SK-N-SH (cell line): Measurements from ENCODE around the gene PPP1R2B. TPM values are rescaled to one million over a fixed set of nuclear protein-coding genes. Genes with fewer than 3 reads are reported as not detected.

Experiments
- CTCF ChIA-PET: fragments of 300-600, 350-600 bp; formaldehyde crosslinking; extraction: SDS; loops from one replicate; lab custom pipeline; 2021; lab: Yijun Ruan, JAX
- POLR2A ChIA-PET: fragments of 350-600 bp; sonication (Branson Sonifier 250); formaldehyde crosslinking; extraction: SDS; loops from one replicate; lab custom pipeline; 2020; ENCODE audit warnings: antibody characterized with exemption, inconsistent platforms; lab: Yijun Ruan, JAX
- DNase-seq: peaks from one replicate; pipeline ENCODE4 v3.0.0; 2012
- H2AFZ ChIP-seq: fragments of 200-600 bp; sonication (generic); 2 replicates; pipeline ENCODE4 v1.8.1; 2016; ENCODE audit warnings: antibody characterized with exemption, mild to moderate bottlenecking, low read depth
- H3F3A ChIP-seq: fragments of 200-600 bp; sonication (generic); replicated peaks from 2 replicates; pipeline ENCODE3; 2016; ENCODE audit warnings: antibody characterized with exemption, mild to moderate bottlenecking; ENCODE audit not compliant: insufficient read depth
- H3K27ac ChIP-seq, 2 experiments: fragments of 200-500 bp in 1 of 2; fragments of 200-600 bp in 1 of 2; sonication (Bioruptor generic) in 1 of 2; sonication (generic), shearing (Covaris generic) in 1 of 2; 2 replicates each; pipeline versions ENCODE4 v1.5.1 to v1.6.1; 2014 to 2016; ENCODE audit warnings: low read depth in 2 of 2, inconsistent platforms in 1 of 2, low read length in 1 of 2, mild to moderate bottlenecking in 1 of 2, mixed read lengths in 1 of 2
- H3K27me3 ChIP-seq: fragments of 200-600 bp; sonication (generic), shearing (Covaris generic); 2 replicates; pipeline ENCODE4 v1.6.1; 2016; ENCODE audit warnings: mixed run types; ENCODE audit not compliant: insufficient read depth
- H3K36me3 ChIP-seq, 2 experiments: fragments of 200-500 bp in 1 of 2; fragments of 200-600 bp in 1 of 2; sonication (Bioruptor generic) in 1 of 2; sonication (generic) in 1 of 2; replicated peaks in 1 of 2; 2 replicates each; pipeline versions ENCODE3 to v1.5.1; 2014 to 2016; ENCODE audit warnings: low read length in 1 of 2, mild to moderate bottlenecking in 1 of 2; ENCODE audit not compliant: insufficient read depth in 2 of 2, control insufficient read depth in 1 of 2
- H3K4me1 ChIP-seq, 2 experiments: fragments of 200-500 bp in 1 of 2; fragments of 200-600 bp in 1 of 2; sonication (Bioruptor generic) in 1 of 2; sonication (generic), shearing (Covaris generic) in 1 of 2; 2 replicates each; pipeline versions ENCODE4 v1.5.1 to v1.6.1; 2014 to 2016; ENCODE audit warnings: low read depth in 1 of 2, low read length in 1 of 2, mixed run types in 1 of 2; ENCODE audit not compliant: insufficient read depth in 2 of 2, control insufficient read depth in 1 of 2
- H3K4me2 ChIP-seq: fragments of 200-600 bp; sonication (generic), shearing (Covaris generic); 2 replicates; pipeline ENCODE4 v1.6.1; 2017; ENCODE audit warnings: mixed run types
- H3K4me3 ChIP-seq, 2 experiments: fragments of 200-500 bp in 1 of 2; fragments of 200-600 bp in 1 of 2; sonication (Bioruptor generic) in 1 of 2; sonication (generic), shearing (Covaris generic) in 1 of 2; 2 replicates each; pipeline versions ENCODE4 v1.5.1 to v1.8.1; 2014 to 2016; ENCODE audit warnings: low read depth in 2 of 2, inconsistent platforms in 1 of 2, low read length in 1 of 2, mild to moderate bottlenecking in 1 of 2, mixed read lengths in 1 of 2, moderate library complexity in 1 of 2
- H3K79me2 ChIP-seq: fragments of 200-600 bp; sonication (generic); 2 replicates; pipeline ENCODE4 v1.8.1; 2017; ENCODE audit warnings: mild to moderate bottlenecking; ENCODE audit not compliant: insufficient read depth
- H3K9ac ChIP-seq: fragments of 200-600 bp; sonication (generic); 2 replicates; pipeline ENCODE4 v1.6.1; 2017; ENCODE audit warnings: mixed run types
- H3K9me2 ChIP-seq: fragments of 200-600 bp; sonication (generic); 2 replicates; pipeline ENCODE4 v1.6.1; 2017; ENCODE audit warnings: mixed run types
- H3K9me3 ChIP-seq: fragments of 200-600 bp; sonication (generic); 2 replicates; pipeline ENCODE4 v1.6.1; 2017; ENCODE audit warnings: mixed run types, mild to moderate bottlenecking, moderate library complexity
- H4K20me1 ChIP-seq: fragments of 200-600 bp; sonication (generic); 2 replicates; pipeline ENCODE4 v1.6.1; 2017; ENCODE audit warnings: mild to moderate bottlenecking, mixed run types; ENCODE audit not compliant: insufficient read depth
- CHD2 ChIP-seq: fragments of 150-350 bp; IDR thresholded peaks from 2 replicates; pipeline ENCODE4 v1.6.1; 2018; ENCODE audit warnings: low read length; ENCODE audit not compliant: partially characterized antibody
- EP300 ChIP-seq, 2 experiments: IDR thresholded peaks; 2 replicates each; pipeline versions ENCODE4 v1.4.0 to v1.6.1; 2012; ENCODE audit warnings: borderline replicate concordance in 1 of 2, low read depth in 1 of 2, low read length in 1 of 2
- FOSL2 ChIP-seq: IDR thresholded peaks from 2 replicates; pipeline ENCODE4 v1.4.0; 2012; ENCODE audit warnings: low read depth, mild to moderate bottlenecking, moderate library complexity, borderline replicate concordance
- FOXJ3 ChIP-seq: sonication (generic); formaldehyde crosslinking; IDR thresholded peaks from 2 replicates; pipeline ENCODE4 v1.5.1; 2020; ENCODE audit warnings: mild to moderate bottlenecking, missing genetic modification reagents
- FOXM1 ChIP-seq: IDR thresholded peaks from 2 replicates; pipeline ENCODE4 v1.4.0; 2012; ENCODE audit warnings: low read depth, mild to moderate bottlenecking
- GATA2 ChIP-seq: sonication (generic); formaldehyde crosslinking; IDR thresholded peaks from 2 replicates; pipeline ENCODE4 v1.5.0; 2020; ENCODE audit warnings: mild to moderate bottlenecking, missing genetic modification reagents
- MXI1 ChIP-seq: IDR thresholded peaks from 2 replicates; pipeline ENCODE4 v1.6.1; 2012; ENCODE audit warnings: mild to moderate bottlenecking, low read depth, low read length, improper control_type of control experiment
- NFIC ChIP-seq: IDR thresholded peaks from 2 replicates; pipeline ENCODE4 v1.4.0; 2012; ENCODE audit warnings: borderline replicate concordance
- NRF1 ChIP-seq: IDR thresholded peaks from 2 replicates; pipeline ENCODE4 v1.6.1; 2012; ENCODE audit warnings: low read depth, mild to moderate bottlenecking, low read length
- POLR2AphosphoS5 ChIP-seq: IDR thresholded peaks from 2 replicates; pipeline ENCODE4 v1.6.1; 2012; ENCODE audit warnings: low read depth, low read length
- RCOR1 ChIP-seq: fragments of 150-350 bp; IDR thresholded peaks from 2 replicates; pipeline ENCODE4 v1.6.1; 2017; ENCODE audit warnings: antibody characterized with exemption, low read length
- RXRA ChIP-seq: IDR thresholded peaks from 2 replicates; pipeline ENCODE4 v1.4.0; 2012; ENCODE audit warnings: low read depth, mild to moderate bottlenecking, borderline replicate concordance
- TCF12 ChIP-seq: IDR thresholded peaks from 2 replicates; pipeline ENCODE4 v1.4.0; 2012
- TEAD4 ChIP-seq: IDR thresholded peaks from 2 replicates; pipeline ENCODE4 v1.4.0; 2012; ENCODE audit warnings: mild to moderate bottlenecking, borderline replicate concordance; ENCODE audit not compliant: insufficient read depth
- ZBTB33 ChIP-seq: IDR thresholded peaks from 2 replicates; pipeline ENCODE4 v1.4.0; 2012; ENCODE audit warnings: low read depth, borderline replicate concordance
- WGBS: methylation state at CpG from one replicate; pipeline ENCODE4 v1.1.6; 2017; ENCODE audit warnings: low lambda C conversion rate; 5-methylcytosine and 5-hydroxymethylcytosine counted together
- polyA plus RNA-seq, 3 experiments: library from polyadenylated mRNA; depleted of rRNA; stranded (reverse); fragments of >200 nt; gene quantifications; 2 replicates each; pipeline ENCODE4 v1.2.3, GENCODE V29; 2012
- TF ChIP-seq, protein P1 (sequence below): IDR thresholded peaks from 2 replicates; pipeline ENCODE4 v1.4.0; 2012; ENCODE audit warnings: low read depth, borderline replicate concordance
- TF ChIP-seq, protein P2 (sequence below): IDR thresholded peaks from 2 replicates; pipeline ENCODE4; 2012

PPP1R2B gene
- polyA plus RNA-seq, 1 of the 3 experiments (the other 2 are of a cell fraction), result not detected

GRCh38 chr5:156892223-156892622, 42.1 kb downstream of the PPP1R2B start:
- Histone ChIP-seq H2AFZ (no peak overlapping the region), H3K27me3 (no peaks in the 10 kb centered on the region), H3K36me3 (no peaks in the 10 kb centered on the region), H3K9ac (no peak overlapping the region), H3K4me3 (no peak overlapping the region), H3F3A (no peaks in the 10 kb centered on the region), H4K20me1 (no peaks in the 10 kb centered on the region), H3K9me2 (no peaks in the 10 kb centered on the region), H3K4me1 (no peaks in the 10 kb centered on the region), H3K9me3 (no peaks in the 10 kb centered on the region), H3K27ac (no peak overlapping the region), H3K4me2 (no peak overlapping the region), H3K79me2 (no peaks in the 10 kb centered on the region)
- ChIA-PET POLR2A (no interaction called here), CTCF (no interaction called here)
- TF ChIP-seq TCF12 (no peak), GATA2 (CRISPR knock-in tag) (no peak), POLR2AphosphoS5 (no peak), FOXJ3 (CRISPR knock-in tag) (no peak), ZBTB33 (no peak), NRF1 (no peak), CHD2 (no peak), EP300 (IDR thresholded peaks at IDR 0.05; ENCODE audit: borderline replicate concordance in 1 of 2, low read depth in 1 of 2, low read length in 1 of 2) (no peak), RCOR1 (no peak), FOSL2 (no peak), FOXM1 (no peak), RXRA (no peak), TEAD4 (no peak), MXI1 (no peak), NFIC (no peak)
- TF ChIP-seq, protein P1, sequence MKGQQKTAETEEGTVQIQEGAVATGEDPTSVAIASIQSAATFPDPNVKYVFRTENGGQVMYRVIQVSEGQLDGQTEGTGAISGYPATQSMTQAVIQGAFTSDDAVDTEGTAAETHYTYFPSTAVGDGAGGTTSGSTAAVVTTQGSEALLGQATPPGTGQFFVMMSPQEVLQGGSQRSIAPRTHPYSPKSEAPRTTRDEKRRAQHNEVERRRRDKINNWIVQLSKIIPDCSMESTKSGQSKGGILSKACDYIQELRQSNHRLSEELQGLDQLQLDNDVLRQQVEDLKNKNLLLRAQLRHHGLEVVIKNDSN, result no peak
- TF ChIP-seq, protein P2, sequence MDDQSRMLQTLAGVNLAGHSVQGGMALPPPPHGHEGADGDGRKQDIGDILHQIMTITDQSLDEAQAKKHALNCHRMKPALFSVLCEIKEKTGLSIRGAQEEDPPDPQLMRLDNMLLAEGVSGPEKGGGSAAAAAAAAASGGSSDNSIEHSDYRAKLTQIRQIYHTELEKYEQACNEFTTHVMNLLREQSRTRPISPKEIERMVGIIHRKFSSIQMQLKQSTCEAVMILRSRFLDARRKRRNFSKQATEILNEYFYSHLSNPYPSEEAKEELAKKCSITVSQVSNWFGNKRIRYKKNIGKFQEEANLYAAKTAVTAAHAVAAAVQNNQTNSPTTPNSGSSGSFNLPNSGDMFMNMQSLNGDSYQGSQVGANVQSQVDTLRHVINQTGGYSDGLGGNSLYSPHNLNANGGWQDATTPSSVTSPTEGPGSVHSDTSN, result no peak
- DNase-seq, result no peak
- 19% methylated on average over 1 of the region's 1 CpG for WGBS
